ENCODE data around the gene EFCAB5. TPM values are rescaled to one million over a fixed set of nuclear protein-coding genes. Genes with fewer than 3 reads are reported as not detected.
"Not testable (repeated sequence)": the region's sequence is repeated elsewhere in the genome, so short reads cannot be mapped to it uniquely, and the experiment has no call there.

The EFCAB5 gene
- total and polyA plus RNA-seq, 2 experiments from 2014 or later: 0.68 TPM; not detected in 1

GRCh38 chr17:30137158-30137557 is 195.7 kb downstream of the EFCAB5 start (continued):
- TF ChIP-seq ZNF331 (CRISPR knock-in tag; IDR thresholded peaks at IDR 0.05; ENCODE audit: low read depth): no peak

DNA sequence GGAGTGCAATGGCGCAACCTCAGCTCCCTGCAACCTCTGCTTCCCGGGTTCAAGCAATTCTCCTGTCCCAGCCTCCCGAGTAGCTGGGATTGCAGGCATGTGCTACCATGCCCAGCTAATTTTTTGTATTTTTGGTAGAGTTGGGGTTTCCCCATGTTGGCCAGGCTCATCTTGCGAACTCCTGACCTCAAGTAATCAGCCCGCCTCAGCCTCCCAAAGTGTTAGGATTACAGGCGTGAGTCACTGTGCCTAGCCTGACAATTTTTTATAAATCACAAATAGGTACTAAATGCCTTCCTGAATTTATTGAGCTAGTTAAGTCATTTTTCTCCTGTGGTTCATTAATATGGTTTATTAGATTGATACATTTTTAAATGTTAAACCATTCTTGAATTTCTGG is 206.4 kb downstream of the EFCAB5 start:
- Histone ChIP-seq H4K20me1 (replicated peaks; ENCODE audit: insufficient read depth) (peaks cover 11% of the 10 kb centered on the region; the same call in 1 of the 2 replicates), H3K79me2 (replicated peaks; ENCODE audit: insufficient read depth) (peaks cover 34% of the 10 kb centered on the region)
- H3K27ac Mint-ChIP-seq; H3F3A ChIP-seq (replicated peaks; ENCODE audit: low read depth); H3K4me2 ChIP-seq; H3K4me1 ChIP-seq (ENCODE audit: insufficient read depth); H3K9me2 ChIP-seq (ENCODE audit: insufficient read depth); ATAC-seq; H3K27ac ChIP-seq (ENCODE audit: low read depth); H3K27me3 ChIP-seq (ENCODE audit: insufficient read depth); H3K9me3 Mint-ChIP-seq; H3K36me3 ChIP-seq (ENCODE audit: insufficient read depth); H3K4me1 Mint-ChIP-seq; H3K27me3 Mint-ChIP-seq (ENCODE audit: insufficient read depth, low read depth, poor library complexity); DNase-seq (ENCODE audit: low spot score); H3K4me3 Mint-ChIP-seq; H3K36me3 Mint-ChIP-seq (ENCODE audit: low read depth); H3K4me3 ChIP-seq; H2AFZ ChIP-seq: not testable (repeated sequence)

GRCh38 chr17:30148376-30148775 is 206.9 kb downstream of the EFCAB5 start:
- Histone ChIP-seq H4K20me1 (replicated peaks; ENCODE audit: insufficient read depth) (peaks cover 11% of the 10 kb centered on the region; the same call in 1 of the 2 replicates), H3K9me2 (ENCODE audit: insufficient read depth) (no peaks in the 10 kb centered on the region), H3F3A (replicated peaks; ENCODE audit: low read depth) (no peaks in the 10 kb centered on the region), H3K36me3 (ENCODE audit: insufficient read depth) (no peaks in the 10 kb centered on the region), H3K4me2 (no peak overlapping the region), H3K79me2 (replicated peaks; ENCODE audit: insufficient read depth) (peaks cover 34% of the 10 kb centered on the region), H3K27me3 (ENCODE audit: insufficient read depth) (no peaks in the 10 kb centered on the region), H2AFZ (no peak overlapping the region), H3K27ac (ENCODE audit: low read depth) (no peak overlapping the region), H3K4me3 (no peak overlapping the region), H3K4me1 (ENCODE audit: insufficient read depth) (peaks cover 4% of the 10 kb centered on the region; the same call in 1 of the 2 replicates)
- ATAC-seq (no peak), DNase-seq (ENCODE audit: low spot score) (no peak)
- no peak for TF ChIP-seq NANOG (IDR thresholded peaks at IDR 0.05; ENCODE audit: borderline replicate concordance)
- no peak for TF ChIP-seq JUNB (IDR thresholded peaks at IDR 0.05; ENCODE audit: unreplicated experiment)
- no peak for TF ChIP-seq POLR2AphosphoS5 (IDR thresholded peaks at IDR 0.05; ENCODE audit: low read depth)
- TF ChIP-seq ZNF331 (CRISPR knock-in tag; IDR thresholded peaks at IDR 0.05; ENCODE audit: low read depth): no peak
- no peak for TF ChIP-seq STAT1 (IDR thresholded peaks at IDR 0.05; ENCODE audit: unreplicated experiment)
- TF ChIP-seq ZNF114 (CRISPR knock-in tag; IDR thresholded peaks at IDR 0.05): no peak
- no peak for TF ChIP-seq CREB1 (CRISPR knock-in tag; IDR thresholded peaks at IDR 0.05; ENCODE audit: low read depth)
- TF ChIP-seq EZH2phosphoT487 (IDR thresholded peaks at IDR 0.05; ENCODE audit: unreplicated experiment): no peak
- TF ChIP-seq CTCF (conservative IDR thresholded peaks at IDR 0.05; ENCODE audit: low read depth in 2 of 2): no peak
- H3K4me3 Mint-ChIP-seq: no peak overlapping the region
- peaks cover 6% of the 10 kb centered on the region; the same call in 2 of the 3 replicates for H3K4me1 Mint-ChIP-seq
- H3K9me3 Mint-ChIP-seq: no peaks in the 10 kb centered on the region
- peaks cover 7% of the 10 kb centered on the region; the same call in 2 of the 3 replicates for H3K36me3 Mint-ChIP-seq (ENCODE audit: low read depth)
- no peak overlapping the region for H3K27ac Mint-ChIP-seq
- H3K27me3 Mint-ChIP-seq (ENCODE audit: insufficient read depth, low read depth, poor library complexity): no peaks in the 10 kb centered on the region

All from GM23338 (cell line).